ENCODE measurements around the gene NLRP11. TPM values are rescaled to one million over a fixed set of nuclear protein-coding genes. Genes with fewer than 3 reads are reported as not detected.
"Not testable (repeated sequence)": the region's sequence is repeated elsewhere in the genome, so short reads cannot be mapped to it uniquely, and the experiment has no call there.

The NLRP11 gene
- total and polyA plus RNA-seq, 2 donors (not counting 1 experiment from before 2014, with no cell fraction given), result under 0.01 TPM; not detected in 1

DNA sequence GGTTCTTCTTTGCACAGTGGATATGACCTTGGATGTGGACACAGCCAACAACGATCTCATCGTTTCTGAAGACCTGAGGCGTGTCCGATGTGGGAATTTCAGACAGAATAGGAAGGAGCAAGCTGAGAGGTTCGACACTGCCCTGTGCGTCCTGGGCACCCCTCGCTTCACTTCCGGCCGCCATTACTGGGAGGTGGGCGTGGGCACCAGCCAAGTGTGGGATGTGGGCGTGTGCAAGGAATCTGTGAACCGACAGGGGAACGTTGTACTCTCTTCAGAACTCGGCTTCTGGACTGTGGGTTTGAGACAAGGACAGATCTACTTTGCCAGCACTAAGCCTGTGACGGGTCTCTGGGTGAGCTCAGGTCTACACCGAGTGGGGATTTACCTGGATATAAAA, 53.5 kb downstream of the NLRP11 start:
- DNase-seq (ENCODE audit: low read depth in 2 of 2), result no peak
- H2AFZ ChIP-seq (ENCODE audit: low read length), result no peak overlapping the region
- H3K27ac ChIP-seq (ENCODE audit: insufficient read depth, low read length), result no peak overlapping the region
- no peak overlapping the region for H3K4me3 ChIP-seq (replicated peaks in 1 of 4; ENCODE audit: control extremely low read depth in 1 of 4, insufficient read depth in 1 of 4, low read depth in 3 of 4, low read length in 4 of 4)
- no peaks in the 10 kb centered on the region for H3K9me3 ChIP-seq (ENCODE audit: control insufficient read depth, insufficient read depth, low read depth, low read length)
- no peak overlapping the region for H3K9ac ChIP-seq (ENCODE audit: insufficient read depth, low read length)
- H3K4me1 ChIP-seq (ENCODE audit: control insufficient read depth, extremely low read depth, insufficient read depth, low read length), result no peaks in the 10 kb centered on the region
- H3K79me2 ChIP-seq (ENCODE audit: control insufficient read depth, insufficient read depth, low read length), result no peaks in the 10 kb centered on the region
- H3K4me2 ChIP-seq (ENCODE audit: extremely low read depth, insufficient read depth, low read length), result no peak overlapping the region
- no peaks in the 10 kb centered on the region for H3K27me3 ChIP-seq (ENCODE audit: control insufficient read depth, insufficient read depth, low read length)
- H3K36me3 ChIP-seq (ENCODE audit: control insufficient read depth, insufficient read depth, low read length), result no peaks in the 10 kb centered on the region
- TF ChIP-seq, protein P1, sequence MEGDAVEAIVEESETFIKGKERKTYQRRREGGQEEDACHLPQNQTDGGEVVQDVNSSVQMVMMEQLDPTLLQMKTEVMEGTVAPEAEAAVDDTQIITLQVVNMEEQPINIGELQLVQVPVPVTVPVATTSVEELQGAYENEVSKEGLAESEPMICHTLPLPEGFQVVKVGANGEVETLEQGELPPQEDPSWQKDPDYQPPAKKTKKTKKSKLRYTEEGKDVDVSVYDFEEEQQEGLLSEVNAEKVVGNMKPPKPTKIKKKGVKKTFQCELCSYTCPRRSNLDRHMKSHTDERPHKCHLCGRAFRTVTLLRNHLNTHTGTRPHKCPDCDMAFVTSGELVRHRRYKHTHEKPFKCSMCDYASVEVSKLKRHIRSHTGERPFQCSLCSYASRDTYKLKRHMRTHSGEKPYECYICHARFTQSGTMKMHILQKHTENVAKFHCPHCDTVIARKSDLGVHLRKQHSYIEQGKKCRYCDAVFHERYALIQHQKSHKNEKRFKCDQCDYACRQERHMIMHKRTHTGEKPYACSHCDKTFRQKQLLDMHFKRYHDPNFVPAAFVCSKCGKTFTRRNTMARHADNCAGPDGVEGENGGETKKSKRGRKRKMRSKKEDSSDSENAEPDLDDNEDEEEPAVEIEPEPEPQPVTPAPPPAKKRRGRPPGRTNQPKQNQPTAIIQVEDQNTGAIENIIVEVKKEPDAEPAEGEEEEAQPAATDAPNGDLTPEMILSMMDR (conservative IDR thresholded peaks at IDR 0.05 in 1 of 2, IDR thresholded peaks at IDR 0.05 in 1 of 2; ENCODE audit: low read depth in 1 of 2, low read length in 2 of 2), result no peak
- TF ChIP-seq EZH2 (IDR thresholded peaks at IDR 0.05; ENCODE audit: low read length, missing control alignments), result no peak
- no peaks in the 10 kb centered on the region for H4K20me1 ChIP-seq (ENCODE audit: control insufficient read depth, extremely low read depth, insufficient read depth, low read length)

GRCh38 chr19:55777528-55777927, 54.3 kb downstream of the NLRP11 start:
- Histone ChIP-seq H3K27ac (ENCODE audit: insufficient read depth, low read length) (no peak overlapping the region), H2AFZ (ENCODE audit: low read length) (no peak overlapping the region), H3K9me3 (ENCODE audit: control insufficient read depth, insufficient read depth, low read depth, low read length) (no peaks in the 10 kb centered on the region), H3K9ac (ENCODE audit: insufficient read depth, low read length) (no peak overlapping the region), H3K4me3 (replicated peaks in 1 of 4; ENCODE audit: control extremely low read depth in 1 of 4, insufficient read depth in 1 of 4, low read depth in 3 of 4, low read length in 4 of 4) (no peak overlapping the region), H3K4me1 (ENCODE audit: control insufficient read depth, extremely low read depth, insufficient read depth, low read length) (no peaks in the 10 kb centered on the region), H3K27me3 (ENCODE audit: control insufficient read depth, insufficient read depth, low read length) (no peaks in the 10 kb centered on the region), H4K20me1 (ENCODE audit: control insufficient read depth, extremely low read depth, insufficient read depth, low read length) (no peaks in the 10 kb centered on the region), H3K79me2 (ENCODE audit: control insufficient read depth, insufficient read depth, low read length) (no peaks in the 10 kb centered on the region), H3K4me2 (ENCODE audit: extremely low read depth, insufficient read depth, low read length) (no peak overlapping the region), H3K36me3 (ENCODE audit: control insufficient read depth, insufficient read depth, low read length) (no peaks in the 10 kb centered on the region)
- TF ChIP-seq EZH2 (IDR thresholded peaks at IDR 0.05; ENCODE audit: low read length, missing control alignments), result no peak
- TF ChIP-seq, protein P1 (conservative IDR thresholded peaks at IDR 0.05 in 1 of 2, IDR thresholded peaks at IDR 0.05 in 1 of 2; ENCODE audit: low read depth in 1 of 2, low read length in 2 of 2), result no peak
- DNase-seq (ENCODE audit: low read depth in 2 of 2), result no peak

DNA sequence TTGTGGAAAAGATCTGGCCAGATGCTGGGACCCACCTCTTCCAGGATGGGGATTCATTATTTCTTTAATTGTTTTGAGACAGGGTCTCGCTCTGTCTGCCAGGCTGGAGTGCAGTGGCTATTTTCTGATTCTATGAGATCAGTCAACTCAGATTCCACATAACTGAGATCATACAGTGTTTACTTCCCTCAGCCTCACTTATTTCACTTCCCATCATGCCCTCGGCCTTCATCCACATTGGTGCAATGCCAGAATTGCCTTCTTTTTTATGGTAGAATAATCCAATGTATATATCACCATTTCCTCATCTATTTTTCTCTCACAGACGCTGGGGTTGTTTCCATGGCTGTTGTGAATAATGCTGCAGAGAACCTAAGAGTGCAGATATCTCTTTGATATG, 62.2 kb downstream of the NLRP11 start:
- H3K36me3 ChIP-seq (ENCODE audit: control insufficient read depth, insufficient read depth, low read length); H3K9ac ChIP-seq (ENCODE audit: insufficient read depth, low read length); H2AFZ ChIP-seq (ENCODE audit: low read length); H3K4me3 ChIP-seq (replicated peaks in 1 of 4; ENCODE audit: control extremely low read depth in 1 of 4, insufficient read depth in 1 of 4, low read depth in 3 of 4, low read length in 4 of 4); H3K4me1 ChIP-seq (ENCODE audit: control insufficient read depth, extremely low read depth, insufficient read depth, low read length); DNase-seq (ENCODE audit: low read depth in 2 of 2); H3K27ac ChIP-seq (ENCODE audit: insufficient read depth, low read length); H3K79me2 ChIP-seq (ENCODE audit: control insufficient read depth, insufficient read depth, low read length); H4K20me1 ChIP-seq (ENCODE audit: control insufficient read depth, extremely low read depth, insufficient read depth, low read length); H3K4me2 ChIP-seq (ENCODE audit: extremely low read depth, insufficient read depth, low read length); H3K27me3 ChIP-seq (ENCODE audit: control insufficient read depth, insufficient read depth, low read length); H3K9me3 ChIP-seq (ENCODE audit: control insufficient read depth, insufficient read depth, low read depth, low read length): not testable (repeated sequence)

DNA sequence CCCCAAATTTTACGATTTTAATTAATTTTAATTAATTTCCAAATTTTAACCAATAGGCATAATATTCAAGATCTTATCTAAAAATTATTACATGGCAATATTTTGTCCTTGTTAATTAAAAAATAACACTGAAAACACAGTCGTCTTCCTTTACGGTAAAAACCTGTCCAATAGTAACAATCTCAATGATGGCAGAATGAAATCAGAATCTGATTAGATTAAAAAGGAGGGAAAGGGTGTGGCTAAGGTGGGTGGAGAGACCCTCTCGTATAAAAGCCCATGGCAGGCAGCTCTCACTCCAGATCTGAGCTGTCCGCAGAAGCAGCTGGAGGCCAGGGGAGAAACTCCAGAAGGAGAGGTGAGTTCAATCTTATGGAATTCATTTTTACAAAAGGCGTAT, 63.0 kb downstream of the NLRP11 start, which contains the start of gene RFPL4AL1:
RFPL4AL1 (plus strand) TSS at position 301 of the 400 bp plus-strand sequence. CDS start 2,687 bp downstream, outside the sequence.
- H4K20me1 ChIP-seq (ENCODE audit: control insufficient read depth, extremely low read depth, insufficient read depth, low read length); H3K4me1 ChIP-seq (ENCODE audit: control insufficient read depth, extremely low read depth, insufficient read depth, low read length); H3K27me3 ChIP-seq (ENCODE audit: control insufficient read depth, insufficient read depth, low read length); H3K27ac ChIP-seq (ENCODE audit: insufficient read depth, low read length); H3K79me2 ChIP-seq (ENCODE audit: control insufficient read depth, insufficient read depth, low read length); H3K4me2 ChIP-seq (ENCODE audit: extremely low read depth, insufficient read depth, low read length); H3K36me3 ChIP-seq (ENCODE audit: control insufficient read depth, insufficient read depth, low read length); H2AFZ ChIP-seq (ENCODE audit: low read length); H3K9ac ChIP-seq (ENCODE audit: insufficient read depth, low read length); H3K4me3 ChIP-seq (replicated peaks in 1 of 4; ENCODE audit: control extremely low read depth in 1 of 4, insufficient read depth in 1 of 4, low read depth in 3 of 4, low read length in 4 of 4); DNase-seq (ENCODE audit: low read depth in 2 of 2); H3K9me3 ChIP-seq (ENCODE audit: control insufficient read depth, insufficient read depth, low read depth, low read length): not testable (repeated sequence)

All from fibroblast of lung (primary cell).